HG02571 (cell line): ENCODE data around the gene APOBEC3F.
"Not testable (repeated sequence)": the region's sequence is repeated elsewhere in the genome, so short reads cannot be mapped to it uniquely, and the experiment has no call there.

Source experiments
- ATAC-seq: cut with Tn5 transposase; IDR thresholded peaks from one replicate; pipeline ENCODE4 v1.9.1; 2021; ENCODE audit warnings: mild to moderate bottlenecking, moderate library complexity; ENCODE audit not compliant: unreplicated experiment

APOBEC3F gene

DNA sequence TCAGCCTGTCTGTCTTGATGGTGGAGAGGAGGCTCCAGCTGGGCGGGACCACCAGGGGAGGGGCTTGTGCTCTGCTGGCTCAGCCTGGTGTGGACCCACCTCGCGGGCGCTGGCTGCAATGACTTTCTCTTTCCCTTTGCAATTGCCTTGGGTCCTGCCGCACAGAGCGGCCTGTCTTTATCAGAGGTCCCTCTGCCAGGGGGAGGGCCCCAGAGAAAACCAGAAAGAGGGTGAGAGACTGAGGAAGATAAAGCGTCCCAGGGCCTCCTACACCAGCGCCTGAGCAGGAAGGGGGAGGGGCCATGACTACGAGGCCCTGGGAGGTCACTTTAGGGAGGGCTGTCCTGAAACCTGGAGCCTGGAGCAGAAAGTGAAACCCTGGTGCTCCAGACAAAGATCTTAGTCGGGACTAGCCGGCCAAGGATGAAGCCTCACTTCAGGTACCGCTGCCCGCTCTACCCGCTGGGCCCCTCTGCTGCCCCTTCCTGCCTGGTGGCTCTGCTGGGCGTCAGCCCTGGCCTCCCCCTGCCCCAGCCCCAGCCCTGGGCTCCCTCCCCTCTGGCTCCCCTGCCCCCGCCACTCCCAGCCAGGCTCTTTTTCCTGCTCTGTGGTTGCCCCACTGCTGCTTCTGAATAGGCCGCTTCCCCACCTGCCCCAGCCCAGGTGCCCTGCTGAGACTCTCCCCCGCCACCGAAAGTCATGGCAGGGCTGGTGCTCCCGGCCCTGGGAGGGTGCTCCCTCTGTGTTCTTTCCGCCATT, at the start of gene APOBEC3F:
Gene APOBEC3F (plus strand): TSS at position 327 of the 759 bp plus-strand sequence. CDS start 97 bp downstream, at position 424.
- peak; percentile 95 for ATAC-seq

GRCh38 chr22:38992871-38993371, 47.7 kb upstream of the APOBEC3F start:
- not testable (repeated sequence) for ATAC-seq

DNA sequence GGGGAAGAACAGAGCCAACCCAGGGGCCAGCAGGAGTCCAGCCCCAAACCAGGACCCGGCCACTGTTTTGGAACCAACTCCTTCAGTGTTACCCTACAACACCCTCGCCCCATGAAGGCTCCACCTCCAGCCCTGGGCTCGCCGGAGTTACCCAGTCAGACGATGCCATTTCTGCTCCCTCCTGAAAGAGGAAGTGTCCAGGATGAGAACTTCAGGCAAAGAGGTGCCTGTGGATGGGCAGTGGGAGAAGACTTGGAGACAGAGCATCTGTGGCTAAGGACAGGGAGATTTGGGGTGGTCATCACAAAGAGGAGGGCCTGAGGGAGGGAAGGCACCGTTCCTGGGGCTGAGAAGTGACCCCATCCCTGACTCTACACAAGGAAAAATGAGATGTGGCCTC, 44.6 kb upstream of the APOBEC3F start:
- ATAC-seq: no peak

DNA sequence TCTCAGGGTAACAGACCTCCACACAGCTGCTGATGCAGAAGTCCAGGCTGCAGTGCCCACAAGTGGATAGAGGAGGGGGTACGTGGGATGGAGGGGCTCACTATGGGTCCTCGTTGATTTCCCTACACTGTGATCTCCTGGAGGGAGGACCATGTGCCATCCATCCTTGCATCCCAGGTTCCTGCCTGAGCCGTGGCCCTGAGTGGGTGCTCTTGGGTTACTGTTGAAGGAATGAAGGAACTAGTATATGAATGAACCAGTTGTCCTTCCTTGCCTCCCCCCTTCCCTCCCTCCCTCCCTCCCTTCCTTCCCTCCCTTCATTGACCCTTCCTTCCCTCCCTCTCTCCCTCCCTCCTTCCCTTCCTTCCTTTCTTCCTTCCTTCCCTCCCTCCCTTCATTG, 43.1 kb upstream of the APOBEC3F start:
- no peak for ATAC-seq

DNA sequence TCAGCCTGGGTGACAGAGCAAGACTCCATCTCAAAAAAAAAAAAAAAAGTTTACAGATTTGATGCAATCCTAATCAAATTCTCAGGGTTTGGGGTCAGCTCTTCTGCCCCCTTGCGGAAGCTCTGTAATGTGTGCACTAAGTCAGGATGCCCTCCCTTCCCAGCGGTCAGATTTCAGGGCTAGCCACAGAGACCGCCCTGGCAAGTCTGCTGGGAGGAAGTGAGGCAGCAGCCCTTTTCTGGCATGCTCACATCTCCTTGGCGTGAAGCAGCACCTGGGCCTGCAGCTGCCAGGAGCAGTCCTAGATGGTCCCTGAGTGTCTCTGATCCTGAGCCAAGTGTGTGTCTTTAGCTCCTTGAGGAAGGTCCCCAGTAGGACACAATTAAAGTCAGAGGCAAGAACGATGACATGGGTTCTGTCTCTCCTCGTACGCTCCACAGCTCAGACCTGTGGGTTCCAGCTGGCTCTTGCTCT, 37.5 kb upstream of the APOBEC3F start:
- ATAC-seq: no peak

- no peak for ATAC-seq
These were observed 33.5 kb upstream of the APOBEC3F start for GRCh38 chr22:39007177-39007576.

DNA sequence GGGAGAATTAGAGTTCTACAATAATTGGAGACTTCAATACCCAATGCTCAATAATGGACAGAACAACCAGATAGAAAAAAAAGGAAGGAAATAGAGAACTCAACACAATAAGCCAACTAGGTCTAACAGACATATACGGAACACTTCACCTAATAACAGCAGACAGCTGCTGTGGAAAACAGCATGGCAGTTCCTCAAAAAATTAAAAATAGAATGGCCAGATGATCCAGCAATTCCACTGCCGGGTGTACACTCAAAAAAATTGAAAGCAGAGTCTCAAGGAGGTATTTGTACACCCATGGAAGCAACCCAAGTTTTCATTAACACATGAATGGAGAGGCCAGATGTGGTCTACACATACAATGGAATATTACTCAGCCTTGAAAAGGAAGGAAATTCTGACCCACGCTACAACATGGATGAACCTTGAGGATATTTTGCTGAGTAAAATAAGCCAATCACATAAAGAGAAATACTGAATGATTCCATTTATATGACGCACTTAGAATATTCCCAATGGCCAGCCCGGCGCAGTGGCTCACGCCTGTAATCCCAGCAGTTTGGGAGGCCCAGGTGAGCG, 32.3 kb upstream of the APOBEC3F start:
- not testable (repeated sequence) for ATAC-seq

GRCh38 chr22:39010946-39011345, 29.7 kb upstream of the APOBEC3F start:
- no peak for ATAC-seq

- no peak for ATAC-seq
These were observed 27.8 kb upstream of the APOBEC3F start for GRCh38 chr22:39012533-39013511.

DNA sequence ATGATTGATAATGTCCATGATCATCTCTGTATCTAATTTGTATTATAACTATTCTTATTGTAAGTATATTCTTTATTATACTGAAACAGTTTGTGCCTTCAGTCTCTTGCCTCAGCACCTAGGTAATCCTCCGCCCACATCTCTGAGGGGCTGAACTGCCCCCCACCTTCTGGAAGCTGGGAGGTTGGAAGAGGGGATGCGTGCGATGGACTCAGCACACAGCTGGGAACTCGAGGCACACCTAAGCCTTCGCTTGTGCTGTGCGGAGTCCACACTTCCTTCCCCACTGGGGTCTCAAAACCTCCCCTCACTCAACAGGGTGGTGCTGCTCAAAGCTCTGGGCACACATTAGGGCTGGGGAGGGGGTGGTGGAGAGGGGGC, 27.1 kb upstream of the APOBEC3F start:
- ATAC-seq: not testable (repeated sequence)

DNA sequence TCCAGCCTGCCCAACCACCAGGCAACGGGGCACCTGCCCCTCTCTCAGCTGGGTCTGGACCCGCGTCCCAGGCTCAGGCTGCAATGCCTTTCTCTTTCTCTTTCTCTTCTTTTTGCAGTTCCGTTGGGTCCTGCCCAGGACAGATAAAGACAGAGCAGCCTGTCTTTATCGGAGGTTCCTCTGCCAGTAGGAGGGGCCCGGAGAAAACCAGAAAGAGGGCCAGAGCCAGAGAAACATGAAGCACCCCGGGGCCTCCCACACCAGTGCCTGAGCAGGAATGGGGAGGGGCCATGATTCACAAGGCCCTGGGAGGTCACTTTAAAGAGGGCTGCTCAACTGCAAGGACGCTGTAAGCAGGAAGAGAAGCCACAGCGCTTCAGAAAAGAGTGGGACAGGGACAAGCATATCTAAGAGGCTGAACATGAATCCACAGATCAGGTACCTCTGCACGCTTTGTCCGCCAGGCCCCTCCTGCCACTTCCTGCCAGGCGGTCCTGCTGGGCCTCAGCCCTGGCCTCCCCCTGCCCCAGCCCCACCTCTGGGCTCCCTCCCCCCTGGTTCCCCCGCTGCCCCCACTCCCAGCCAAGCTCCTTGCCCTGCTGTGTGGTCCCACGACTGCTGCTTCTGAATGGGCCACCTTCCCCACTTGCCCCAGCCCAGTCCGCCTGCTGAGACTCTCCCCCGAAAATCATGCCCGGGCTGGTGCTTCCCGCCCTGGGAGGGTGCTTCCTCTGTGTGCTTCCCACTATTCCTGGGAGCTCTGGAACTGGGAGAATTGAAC, 26.5 kb upstream of the APOBEC3F start, which contains the start of gene APOBEC3C:
Gene APOBEC3C (plus strand): TSS at position 316 of the 781 bp plus-strand sequence. CDS start 106 bp downstream, at position 422.
- ATAC-seq: no peak

GRCh38 chr22:39014723-39015121, 25.9 kb upstream of the APOBEC3F start:
- not testable (repeated sequence) for ATAC-seq

GRCh38 chr22:39016592-39016991, 24.1 kb upstream of the APOBEC3F start:
- no peak for ATAC-seq

- no peak for ATAC-seq
These were observed 22.9 kb upstream of the APOBEC3F start for GRCh38 chr22:39017596-39018365.

- peak; percentile 8 for ATAC-seq
These were observed 20.5 kb upstream of the APOBEC3F start for GRCh38 chr22:39020021-39020651.

DNA sequence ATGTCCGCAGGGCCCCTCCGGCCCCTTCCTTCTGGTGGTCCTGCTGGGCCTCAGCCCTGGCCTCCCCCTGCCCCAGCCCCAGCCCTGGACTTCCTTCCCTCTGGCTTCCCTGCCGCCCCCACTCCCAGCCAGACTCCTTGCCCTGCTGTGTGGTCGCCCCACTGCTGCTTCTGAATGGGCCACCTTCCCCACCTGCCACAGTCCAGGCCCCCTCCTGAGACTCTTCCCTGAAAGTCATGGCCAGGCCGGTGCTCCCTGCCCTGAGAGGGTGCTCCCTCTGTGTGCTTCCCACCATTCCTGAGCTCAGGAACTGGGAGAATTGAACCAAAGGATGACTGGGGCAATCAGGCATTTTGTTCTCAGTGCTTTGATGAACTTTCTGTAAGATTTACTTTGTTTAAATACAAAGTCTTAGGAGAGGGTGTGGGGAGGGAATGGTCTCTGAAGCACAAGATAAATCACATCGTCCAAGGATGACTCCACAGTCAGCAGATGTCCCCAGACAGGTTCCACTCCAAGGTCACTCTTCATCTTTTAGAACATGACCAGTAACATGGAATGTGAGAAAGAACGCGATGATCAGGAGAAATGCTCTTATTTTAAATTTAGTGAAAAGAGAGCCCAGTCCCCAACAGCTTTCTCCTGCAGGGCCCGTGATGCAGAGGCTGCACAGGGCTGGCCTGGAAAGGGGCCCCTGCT, 19.0 kb upstream of the APOBEC3F start:
- no peak for ATAC-seq

DNA sequence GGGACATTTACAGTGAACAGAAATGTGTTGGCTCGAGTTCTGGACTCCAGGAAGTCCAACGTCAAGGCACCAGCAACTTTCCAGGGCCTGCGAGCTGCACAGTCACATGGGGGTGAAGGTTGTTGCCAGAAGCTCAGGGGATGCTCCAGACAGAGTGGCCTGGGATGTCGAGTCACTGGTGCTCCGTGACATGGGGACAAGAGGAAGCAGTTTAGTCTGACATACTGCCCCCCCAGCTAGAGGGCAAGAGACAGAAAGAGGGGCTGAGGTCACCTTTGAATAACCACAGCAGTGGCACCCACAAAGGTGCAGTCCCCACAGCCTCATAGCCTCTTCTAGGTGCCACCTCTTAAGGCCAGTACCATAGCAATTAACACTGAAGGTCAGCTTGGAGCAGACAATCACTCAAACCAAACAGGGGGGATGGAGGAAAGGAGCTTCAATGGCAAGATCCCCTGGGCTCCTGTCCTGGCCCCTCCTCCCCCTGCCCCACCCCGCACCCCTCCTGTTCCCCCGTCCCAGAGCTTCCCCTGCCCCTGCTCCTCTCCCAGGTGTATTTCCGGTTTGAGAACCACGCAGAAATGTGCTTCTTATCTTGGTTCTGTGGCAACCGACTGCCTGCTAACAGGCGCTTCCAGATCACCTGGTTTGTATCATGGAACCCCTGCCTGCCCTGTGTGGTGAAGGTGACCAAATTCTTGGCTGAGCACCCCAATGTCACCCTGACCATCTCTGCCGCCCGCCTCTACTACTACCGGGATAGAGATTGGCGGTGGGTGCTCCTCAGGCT, 15.9 kb upstream of the APOBEC3F start:
- ATAC-seq: no peak
